Endothelial cell of umbilical vein (primary cell): Measurements from ENCODE around the gene ACER2.

Source experiments
- EZH2 ChIP-seq: IDR thresholded peaks from 2 replicates; pipeline ENCODE4 v1.6.1; 2012; ENCODE audit warnings: borderline replicate concordance, low read depth, mild to moderate bottlenecking, moderate library complexity, low read length, inconsistent platforms; ENCODE audit not compliant: severe bottlenecking
- POLR2A ChIP-seq: IDR thresholded peaks from 2 replicates; pipeline ENCODE4 v1.6.1; 2012; ENCODE audit warnings: low read depth, mild to moderate bottlenecking, control low read depth, low read length
- POLR2AphosphoS5 ChIP-seq: IDR thresholded peaks from 2 replicates; pipeline ENCODE4 v1.6.1; 2012; ENCODE audit warnings: low read depth, mild to moderate bottlenecking, control low read depth, low read length, moderate library complexity; ENCODE audit not compliant: insufficient read depth
- TF ChIP-seq, protein P1 (sequence below), 2 donors: IDR thresholded peaks; 1 replicate in 1 of 2; 2 replicates in 1 of 2; pipeline ENCODE4 v1.5.1; 2011; ENCODE audit warnings: low read length in 2 of 2, mild to moderate bottlenecking in 2 of 2, moderate library complexity in 2 of 2, control low read depth in 1 of 2, inconsistent platforms in 1 of 2, low read depth in 1 of 2; ENCODE audit not compliant: insufficient read depth in 1 of 2; ENCODE audit errors: extremely low read depth in 1 of 2
- TF ChIP-seq, protein P2 (sequence below): IDR thresholded peaks from 2 replicates; pipeline ENCODE4 v1.6.1; 2011; ENCODE audit not compliant: insufficient read depth, insufficient read length

DNA sequence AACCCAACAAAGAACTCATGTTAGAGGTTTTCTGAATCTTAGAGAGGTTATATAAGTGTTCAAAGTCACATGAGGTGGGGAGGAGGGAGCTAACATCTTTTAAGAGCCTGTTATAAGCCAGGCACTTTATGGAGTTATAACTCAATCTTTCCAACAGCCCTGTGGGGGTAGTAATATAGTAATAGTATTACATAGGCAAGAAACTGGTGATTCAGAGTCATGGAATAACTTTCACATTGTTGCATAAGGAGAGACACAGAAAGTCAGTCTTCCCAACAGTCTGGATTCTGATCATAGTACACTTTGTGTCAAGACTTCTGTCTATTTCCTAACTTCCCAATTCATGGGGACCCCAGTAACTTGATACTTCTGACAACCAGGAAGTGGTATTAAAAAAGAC is 89.2 kb downstream of the ACER2 start:
- TF ChIP-seq, protein P1, sequence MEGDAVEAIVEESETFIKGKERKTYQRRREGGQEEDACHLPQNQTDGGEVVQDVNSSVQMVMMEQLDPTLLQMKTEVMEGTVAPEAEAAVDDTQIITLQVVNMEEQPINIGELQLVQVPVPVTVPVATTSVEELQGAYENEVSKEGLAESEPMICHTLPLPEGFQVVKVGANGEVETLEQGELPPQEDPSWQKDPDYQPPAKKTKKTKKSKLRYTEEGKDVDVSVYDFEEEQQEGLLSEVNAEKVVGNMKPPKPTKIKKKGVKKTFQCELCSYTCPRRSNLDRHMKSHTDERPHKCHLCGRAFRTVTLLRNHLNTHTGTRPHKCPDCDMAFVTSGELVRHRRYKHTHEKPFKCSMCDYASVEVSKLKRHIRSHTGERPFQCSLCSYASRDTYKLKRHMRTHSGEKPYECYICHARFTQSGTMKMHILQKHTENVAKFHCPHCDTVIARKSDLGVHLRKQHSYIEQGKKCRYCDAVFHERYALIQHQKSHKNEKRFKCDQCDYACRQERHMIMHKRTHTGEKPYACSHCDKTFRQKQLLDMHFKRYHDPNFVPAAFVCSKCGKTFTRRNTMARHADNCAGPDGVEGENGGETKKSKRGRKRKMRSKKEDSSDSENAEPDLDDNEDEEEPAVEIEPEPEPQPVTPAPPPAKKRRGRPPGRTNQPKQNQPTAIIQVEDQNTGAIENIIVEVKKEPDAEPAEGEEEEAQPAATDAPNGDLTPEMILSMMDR (IDR thresholded peaks at IDR 0.05; ENCODE audit: extremely low read depth in 1 of 2, insufficient read depth in 1 of 2, low read depth in 1 of 2, low read length in 2 of 2), result no peak
- no peak for TF ChIP-seq POLR2A
- TF ChIP-seq POLR2AphosphoS5, result no peak
- TF ChIP-seq EZH2, result no peak
- TF ChIP-seq, protein P2, sequence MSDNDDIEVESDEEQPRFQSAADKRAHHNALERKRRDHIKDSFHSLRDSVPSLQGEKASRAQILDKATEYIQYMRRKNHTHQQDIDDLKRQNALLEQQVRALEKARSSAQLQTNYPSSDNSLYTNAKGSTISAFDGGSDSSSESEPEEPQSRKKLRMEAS, result no peak
